Diencephalon (tissue), 1 donor: ENCODE results near the gene MYO1C. TPM values are rescaled to one million over a fixed set of nuclear protein-coding genes. Genes with fewer than 3 reads are reported as not detected.

Source experiments
- total RNA-seq: library from RNA; depleted of rRNA; stranded (reverse); fragments of >200 nt; gene quantifications from one replicate; pipeline ENCODE4 v1.2.3, GENCODE V29; 2014

Gene MYO1C
- total RNA-seq = 15.2 TPM

GRCh38 chr17:1492249-1493206 lies at the start of gene MYO1C:
Gene MYO1C (minus strand): TSS chr17:1492686. CDS start chr17:1492487, 199 bp downstream.

GRCh38 chr17:1516388-1517161 lies 24.1 kb upstream of the MYO1C start, which contains the start of gene INPP5K:
Gene INPP5K (minus strand): TSS chr17:1516612. CDS start chr17:1516499, 113 bp downstream.

GRCh38 chr17:1455797-1456599 lies 36.5 kb downstream of the MYO1C start, which contains the start of gene CRK:
Gene CRK (minus strand): TSS chr17:1456232. CDS start chr17:1456117, 115 bp downstream.

Other genes starting within 250 kb of the MYO1C start
- 0.46 TPM for gene BHLHA9, start 222.2 kb downstream of the MYO1C start, total RNA-seq
- not detected for gene TRARG1, start 213.0 kb downstream of the MYO1C start, total RNA-seq
- 682 TPM for gene YWHAE, start 92.5 kb downstream of the MYO1C start, total RNA-seq
- 128 TPM for gene CRK, start 36.5 kb downstream of the MYO1C start, total RNA-seq
- gene INPP5K, start 23.9 kb upstream of the MYO1C start, total RNA-seq = 37.1 TPM
- 47.1 TPM for gene PITPNA, start 70.1 kb upstream of the MYO1C start, total RNA-seq
- 22.6 TPM for gene SLC43A2, start 136.1 kb upstream of the MYO1C start, total RNA-seq
- 4.6 TPM for gene SCARF1, start 153.0 kb upstream of the MYO1C start, total RNA-seq
- 5.3 TPM for gene RILP, start 157.2 kb upstream of the MYO1C start, total RNA-seq
- 111 TPM for gene PRPF8, start 192.2 kb upstream of the MYO1C start, total RNA-seq
- 0.92 TPM for gene TLCD2, start 217.7 kb upstream of the MYO1C start, total RNA-seq
- gene WDR81, start 232.0 kb upstream of the MYO1C start, total RNA-seq = 10.8 TPM